Measurements from ENCODE around the gene NVL.
A peak's percentile ranks its signal among the peaks of the same experiment; 100 is the strongest.
"Not testable (repeated sequence)": the region's sequence is repeated elsewhere in the genome, so short reads cannot be mapped to it uniquely, and the experiment has no call there.

Gene NVL

DNA sequence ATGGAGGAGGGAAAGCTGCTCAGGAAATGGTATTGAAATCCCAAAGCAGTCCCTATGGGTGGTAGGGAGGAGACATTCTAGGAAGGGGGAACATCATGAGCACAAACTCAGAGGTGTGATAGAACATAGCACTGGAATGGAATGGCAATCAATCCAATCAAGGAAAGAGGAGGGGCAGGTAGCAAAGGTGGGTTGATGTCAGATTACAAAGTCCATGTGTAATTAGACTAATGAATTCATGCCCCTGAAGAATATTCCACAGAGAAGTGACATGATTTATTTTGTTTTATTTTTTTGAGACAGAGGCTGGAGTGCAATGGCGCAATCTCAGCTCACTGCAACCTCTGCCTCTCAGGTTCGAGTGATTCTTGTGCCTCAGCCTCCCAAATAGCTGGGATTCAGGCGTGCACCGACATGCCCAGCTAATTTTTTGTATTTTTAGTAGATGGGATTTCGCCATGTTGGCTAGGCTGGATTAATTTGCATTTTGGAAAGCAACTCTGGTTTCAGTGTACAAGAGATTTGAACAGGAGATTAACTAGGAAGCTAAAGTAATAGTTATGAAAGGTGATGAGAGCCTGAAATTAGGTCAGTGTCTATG, 110.9 kb downstream of the NVL start:
- H3K4me3 ChIP-seq (ENCODE audit: low read depth in 1 of 2, low read length in 2 of 2): no peak overlapping the region
- no peaks in the 10 kb centered on the region for H3K36me3 ChIP-seq (ENCODE audit: insufficient read depth, low read length)
- no peak overlapping the region for H3K9ac ChIP-seq (ENCODE audit: low read length)
- no peaks in the 10 kb centered on the region for H3K27me3 ChIP-seq (ENCODE audit: control insufficient read depth in 1 of 2, insufficient read depth in 2 of 2, low read length in 2 of 2)
- peaks cover 11% of the 10 kb centered on the region for H3K4me1 ChIP-seq (ENCODE audit: insufficient read depth, low read length)
- H3K9me3 ChIP-seq (ENCODE audit: low read length): no peaks in the 10 kb centered on the region
- H3K27ac ChIP-seq (ENCODE audit: low read depth, low read length): no peak overlapping the region

- H3K27me3 ChIP-seq (ENCODE audit: control insufficient read depth in 1 of 2, insufficient read depth in 2 of 2, low read length in 2 of 2): no peaks in the 10 kb centered on the region
- H3K4me1 ChIP-seq (ENCODE audit: insufficient read depth, low read length): no peaks in the 10 kb centered on the region
- H3K27ac ChIP-seq (ENCODE audit: low read depth, low read length): no peak overlapping the region
- no peak overlapping the region for H3K4me3 ChIP-seq (ENCODE audit: low read depth in 1 of 2, low read length in 2 of 2)
- no peak overlapping the region for H3K9ac ChIP-seq (ENCODE audit: low read length)
- H3K36me3 ChIP-seq (ENCODE audit: insufficient read depth, low read length): no peaks in the 10 kb centered on the region
- H3K9me3 ChIP-seq (ENCODE audit: low read length): no peaks in the 10 kb centered on the region
These were observed 112.0 kb downstream of the NVL start for GRCh38 chr1:224217655-224218623.

GRCh38 chr1:224216382-224216781, 113.6 kb downstream of the NVL start:
- no peak overlapping the region for H3K27ac ChIP-seq (ENCODE audit: low read depth, low read length)
- no peaks in the 10 kb centered on the region for H3K4me1 ChIP-seq (ENCODE audit: insufficient read depth, low read length)
- H3K27me3 ChIP-seq (ENCODE audit: control insufficient read depth in 1 of 2, insufficient read depth in 2 of 2, low read length in 2 of 2): no peaks in the 10 kb centered on the region
- no peaks in the 10 kb centered on the region for H3K9me3 ChIP-seq (ENCODE audit: low read length)
- no peaks in the 10 kb centered on the region for H3K36me3 ChIP-seq (ENCODE audit: insufficient read depth, low read length)
- no peak overlapping the region for H3K4me3 ChIP-seq (ENCODE audit: low read depth in 1 of 2, low read length in 2 of 2)
- H3K9ac ChIP-seq (ENCODE audit: low read length): no peak overlapping the region

DNA sequence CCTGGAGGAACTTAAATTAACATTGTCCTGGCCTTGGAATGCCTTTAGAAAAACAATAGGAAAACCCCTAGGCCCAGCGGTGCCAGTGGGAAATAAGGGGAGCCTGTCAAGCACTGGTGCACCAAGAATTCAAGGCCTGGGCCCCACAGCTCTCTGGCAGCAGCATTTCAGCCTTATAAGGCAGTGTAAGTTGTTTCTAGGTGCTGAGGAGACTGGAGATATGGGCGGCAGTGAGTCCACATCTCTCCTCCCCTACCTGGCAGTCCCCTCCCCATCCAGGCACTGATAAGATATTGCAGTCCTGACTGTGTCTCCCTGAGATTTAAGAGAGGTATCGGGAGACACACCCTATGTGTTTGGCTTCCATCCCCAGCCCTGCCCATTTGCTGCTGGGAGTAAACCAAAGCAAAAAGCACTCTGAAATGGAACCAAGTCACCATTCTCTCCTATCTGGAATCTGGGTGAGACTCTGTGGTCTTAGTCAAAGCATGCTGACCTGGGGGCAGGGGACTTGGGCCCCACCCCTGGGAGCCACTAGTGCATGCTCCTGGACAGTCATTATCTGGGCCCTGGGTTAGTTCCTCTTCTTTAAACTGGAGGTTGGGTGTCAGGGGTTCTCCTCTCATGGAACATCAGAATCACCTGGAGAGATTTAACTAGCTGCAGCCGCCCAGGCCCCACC, 116.4 kb downstream of the NVL start:
- H3K9ac ChIP-seq (ENCODE audit: low read length): no peak overlapping the region
- H3K4me1 ChIP-seq (ENCODE audit: insufficient read depth, low read length): no peaks in the 10 kb centered on the region
- H3K9me3 ChIP-seq (ENCODE audit: low read length): no peaks in the 10 kb centered on the region
- no peaks in the 10 kb centered on the region for H3K27me3 ChIP-seq (ENCODE audit: control insufficient read depth in 1 of 2, insufficient read depth in 2 of 2, low read length in 2 of 2)
- H3K36me3 ChIP-seq (ENCODE audit: insufficient read depth, low read length): no peaks in the 10 kb centered on the region
- H3K27ac ChIP-seq (ENCODE audit: low read depth, low read length): no peak overlapping the region
- H3K4me3 ChIP-seq (ENCODE audit: low read depth in 1 of 2, low read length in 2 of 2): no peak overlapping the region

GRCh38 chr1:224212618-224213061, 117.3 kb downstream of the NVL start:
- Histone ChIP-seq H3K9ac (ENCODE audit: low read length) (no peak overlapping the region), H3K27ac (ENCODE audit: low read depth, low read length) (no peak overlapping the region)

GRCh38 chr1:224211206-224211962, 118.6 kb downstream of the NVL start:
- H3K36me3 ChIP-seq (ENCODE audit: insufficient read depth, low read length): no peaks in the 10 kb centered on the region
- no peaks in the 10 kb centered on the region for H3K9me3 ChIP-seq (ENCODE audit: low read length)
- no peaks in the 10 kb centered on the region for H3K27me3 ChIP-seq (ENCODE audit: control insufficient read depth in 1 of 2, insufficient read depth in 2 of 2, low read length in 2 of 2)
- no peak overlapping the region for H3K4me3 ChIP-seq (ENCODE audit: low read depth in 1 of 2, low read length in 2 of 2)
- H3K4me1 ChIP-seq (ENCODE audit: insufficient read depth, low read length): no peaks in the 10 kb centered on the region
- no peak overlapping the region for H3K9ac ChIP-seq (ENCODE audit: low read length)
- H3K27ac ChIP-seq (ENCODE audit: low read depth, low read length): no peak overlapping the region

More at GRCh38 chr1:224212618-224213061, 117.3 kb downstream of the NVL start:
- Histone ChIP-seq H3K4me3 (ENCODE audit: low read depth in 1 of 2, low read length in 2 of 2) (no peak overlapping the region), H3K27me3 (ENCODE audit: control insufficient read depth in 1 of 2, insufficient read depth in 2 of 2, low read length in 2 of 2) (no peaks in the 10 kb centered on the region), H3K4me1 (ENCODE audit: insufficient read depth, low read length) (no peaks in the 10 kb centered on the region), H3K9me3 (ENCODE audit: low read length) (no peaks in the 10 kb centered on the region), H3K36me3 (ENCODE audit: insufficient read depth, low read length) (no peaks in the 10 kb centered on the region)

DNA sequence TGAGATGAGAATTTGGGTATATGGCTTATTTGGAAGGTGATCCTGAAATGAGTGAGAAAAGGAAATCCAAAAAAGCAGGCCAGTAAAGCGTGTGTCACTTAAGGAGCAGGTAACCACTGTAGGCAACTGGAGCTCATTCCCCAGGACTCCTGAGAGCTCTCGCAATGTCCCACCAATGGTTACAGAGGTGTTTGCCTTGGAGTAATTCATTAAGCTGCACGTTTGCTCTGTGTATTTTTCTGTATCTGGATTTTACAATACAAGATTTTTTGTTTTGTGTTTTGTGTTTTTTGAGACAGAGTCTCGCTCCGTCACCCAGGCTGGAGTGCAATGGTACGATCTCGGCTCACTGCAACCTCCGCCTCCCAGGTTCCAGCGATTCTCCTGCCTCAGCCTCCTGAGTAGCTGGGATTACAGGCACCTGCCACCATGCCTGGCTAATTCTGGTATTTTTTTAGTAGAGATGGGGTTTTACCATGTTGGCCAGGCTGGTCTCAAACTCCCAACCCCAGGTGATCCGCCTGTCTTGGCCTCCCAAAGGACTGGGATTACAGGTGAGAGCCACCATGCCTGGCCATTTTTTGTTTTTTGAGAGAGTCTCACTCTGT, 123.9 kb downstream of the NVL start:
- not testable (repeated sequence) for H3K4me1 ChIP-seq (ENCODE audit: insufficient read depth, low read length); H3K9me3 ChIP-seq (ENCODE audit: low read length); H3K27ac ChIP-seq (ENCODE audit: low read depth, low read length); H3K27me3 ChIP-seq (ENCODE audit: control insufficient read depth in 1 of 2, insufficient read depth in 2 of 2, low read length in 2 of 2); H3K9ac ChIP-seq (ENCODE audit: low read length); H3K36me3 ChIP-seq (ENCODE audit: insufficient read depth, low read length); H3K4me3 ChIP-seq (ENCODE audit: low read depth in 1 of 2, low read length in 2 of 2)

DNA sequence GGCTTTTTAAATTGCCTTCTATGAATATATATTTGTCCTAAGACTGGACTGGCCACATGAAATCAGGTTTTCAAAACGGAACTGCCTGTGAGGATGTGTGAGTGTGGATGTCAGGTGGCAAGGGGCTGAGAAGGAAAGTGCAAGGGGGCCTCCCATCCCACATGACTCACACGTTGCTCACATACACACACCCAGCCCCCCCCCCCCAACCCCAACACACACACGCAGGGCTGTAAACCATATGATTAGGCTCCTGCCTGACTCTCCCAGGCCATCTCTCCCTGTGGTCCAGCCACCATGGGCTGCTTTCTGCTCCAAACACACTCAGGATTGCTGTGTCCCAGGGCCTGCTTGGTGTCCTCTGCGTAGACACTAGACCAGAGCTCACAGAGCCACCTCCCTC, 124.5 kb downstream of the NVL start:
- H3K9ac ChIP-seq (ENCODE audit: low read length): no peak overlapping the region
- H3K4me3 ChIP-seq (ENCODE audit: low read depth in 1 of 2, low read length in 2 of 2): peak overlapping the region in 1 of 2 donors; percentile 59
- H3K27me3 ChIP-seq (ENCODE audit: control insufficient read depth in 1 of 2, insufficient read depth in 2 of 2, low read length in 2 of 2): no peaks in the 10 kb centered on the region
- H3K9me3 ChIP-seq (ENCODE audit: low read length): no peaks in the 10 kb centered on the region
- H3K4me1 ChIP-seq (ENCODE audit: insufficient read depth, low read length): peaks cover 9% of the 10 kb centered on the region
- H3K36me3 ChIP-seq (ENCODE audit: insufficient read depth, low read length): no peaks in the 10 kb centered on the region
- H3K27ac ChIP-seq (ENCODE audit: low read depth, low read length): no peak overlapping the region

DNA sequence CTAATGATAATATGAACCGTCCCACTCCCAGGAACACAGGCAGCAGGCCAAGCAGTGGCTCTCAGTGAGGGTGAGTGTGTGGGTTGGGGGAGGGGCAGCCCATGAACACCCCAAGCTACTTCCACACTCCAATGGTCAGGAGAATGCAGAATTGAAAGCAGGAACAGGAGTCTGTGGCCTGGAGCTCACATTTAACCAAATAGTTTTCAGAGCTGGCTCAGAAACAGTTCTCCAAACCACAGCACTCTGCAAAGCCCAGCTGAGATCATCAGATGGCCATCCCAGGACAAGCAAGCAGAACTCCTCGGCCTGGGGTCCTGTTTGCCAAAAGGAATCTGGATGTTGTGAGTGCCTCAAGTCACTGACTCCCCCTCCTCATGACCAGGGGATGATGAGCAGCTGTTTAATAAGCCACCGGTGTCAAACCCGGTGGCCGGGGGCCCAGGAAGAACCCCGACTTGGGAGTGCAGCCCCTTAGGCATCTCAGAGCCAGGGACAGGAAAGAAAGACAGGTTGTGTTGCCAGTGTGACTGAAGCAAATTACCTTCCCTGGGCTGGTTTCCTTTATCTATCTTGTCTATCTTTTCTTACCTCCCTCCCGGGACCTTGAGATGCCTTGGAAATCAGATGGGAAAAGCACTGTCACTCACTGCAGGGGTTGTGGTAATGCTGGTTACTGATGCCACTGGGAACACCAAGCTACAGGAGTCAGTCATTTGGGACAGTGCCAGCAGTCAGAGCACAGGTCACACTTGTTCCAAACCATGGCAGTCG, 126.5 kb downstream of the NVL start:
- H3K27me3 ChIP-seq (ENCODE audit: control insufficient read depth in 1 of 2, insufficient read depth in 2 of 2, low read length in 2 of 2): no peaks in the 10 kb centered on the region
- H3K27ac ChIP-seq (ENCODE audit: low read depth, low read length): no peak overlapping the region
- no peaks in the 10 kb centered on the region for H3K36me3 ChIP-seq (ENCODE audit: insufficient read depth, low read length)
- H3K4me3 ChIP-seq (ENCODE audit: low read depth in 1 of 2, low read length in 2 of 2): no peak overlapping the region
- no peaks in the 10 kb centered on the region for H3K9me3 ChIP-seq (ENCODE audit: low read length)
- no peak overlapping the region for H3K9ac ChIP-seq (ENCODE audit: low read length)
- H3K4me1 ChIP-seq (ENCODE audit: insufficient read depth, low read length): peaks cover 9% of the 10 kb centered on the region

GRCh38 chr1:224201853-224202252, 128.1 kb downstream of the NVL start:
- H3K4me3 ChIP-seq (ENCODE audit: low read depth in 1 of 2, low read length in 2 of 2): no peak overlapping the region
- H3K36me3 ChIP-seq (ENCODE audit: insufficient read depth, low read length): no peaks in the 10 kb centered on the region
- H3K27ac ChIP-seq (ENCODE audit: low read depth, low read length): no peak overlapping the region
- H3K9me3 ChIP-seq (ENCODE audit: low read length): no peaks in the 10 kb centered on the region
- peaks cover 9% of the 10 kb centered on the region for H3K4me1 ChIP-seq (ENCODE audit: insufficient read depth, low read length)
- no peaks in the 10 kb centered on the region for H3K27me3 ChIP-seq (ENCODE audit: control insufficient read depth in 1 of 2, insufficient read depth in 2 of 2, low read length in 2 of 2)
- no peak overlapping the region for H3K9ac ChIP-seq (ENCODE audit: low read length)
